ENCODE measurements around the gene MSL1.

- TF ChIP-seq CTCF (IDR thresholded peaks at IDR 0.05) (no peak), ZFX (IDR thresholded peaks at IDR 0.05; ENCODE audit: borderline replicate concordance) (no peak)
Measured at GRCh38 chr17:40173091-40173777, 51.5 kb downstream of the MSL1 start.

Measured in 22Rv1 (cell line).